ENCODE results near the gene CDKN3. TPM values are rescaled to one million over a fixed set of nuclear protein-coding genes. Genes with fewer than 3 reads are reported as not detected.

Gene CDKN3
- total RNA-seq, 2 experiments from 2014 or later: 116 to 123 TPM

- ATAC-seq (no peak), DNase-seq (no peak)
- no peaks in the 10 kb centered on the region for H3K4me1 Mint-ChIP-seq (ENCODE audit: low read depth)
- peaks cover 11% of the 10 kb centered on the region for H3K27me3 Mint-ChIP-seq (ENCODE audit: low read depth)
- H3K9me3 Mint-ChIP-seq (ENCODE audit: insufficient read depth): peaks cover 12% of the 10 kb centered on the region
- ChIA-PET CTCF (interaction anchor here (1.3 kb wide), 1 partner anchor 24 kb away, joined by 3 read pairs; no protein-coding TSS in a partner anchor), POLR2A (interaction anchor here (0.6 kb wide), 1 partner anchor 31 kb away, joined by 3 read pairs; no protein-coding TSS in a partner anchor)
- no peak overlapping the region for H3K4me3 Mint-ChIP-seq
- no peak overlapping the region for H3K27ac Mint-ChIP-seq
- peaks cover 6% of the 10 kb centered on the region for H3K36me3 Mint-ChIP-seq (ENCODE audit: low read depth)
Measured at GRCh38 chr14:54465654-54466053, 68.8 kb downstream of the CDKN3 start.

DNA sequence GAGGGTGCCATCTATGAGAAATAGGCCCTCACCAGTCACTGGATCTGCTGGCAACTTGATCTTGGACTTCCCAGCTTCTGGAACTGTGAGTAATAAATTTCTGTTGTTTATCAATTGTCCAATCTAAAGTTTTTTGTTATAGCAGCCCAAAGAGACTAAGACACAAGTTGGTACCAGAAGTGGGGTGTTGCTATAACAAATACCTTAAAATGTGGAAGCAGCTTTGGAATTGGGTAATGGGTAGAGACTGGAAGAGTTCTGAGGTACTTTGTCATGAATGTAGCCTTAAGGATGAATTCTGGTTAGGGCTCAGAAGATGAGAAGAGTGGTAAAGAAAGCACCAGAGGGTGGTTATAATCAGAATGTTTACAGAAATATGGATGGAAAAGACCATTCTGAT is 70.5 kb downstream of the CDKN3 start:
- CTCF ChIA-PET: interaction anchor here (0.9 kb wide), 1 partner anchor 25 kb away, joined by 3 read pairs; no protein-coding TSS in a partner anchor
- Mint-ChIP-seq H3K27me3 (ENCODE audit: low read depth) (peaks cover 11% of the 10 kb centered on the region), H3K4me1 (ENCODE audit: low read depth) (no peaks in the 10 kb centered on the region), H3K4me3 (no peak overlapping the region), H3K9me3 (ENCODE audit: insufficient read depth) (peaks cover 12% of the 10 kb centered on the region), H3K27ac (no peak overlapping the region), H3K36me3 (ENCODE audit: low read depth) (peaks cover 6% of the 10 kb centered on the region)
- ATAC-seq (no peak), DNase-seq (no peak)
- POLR2A ChIA-PET: no interaction called here

Other genes starting within 250 kb of the CDKN3 start
- 10 to 100 TPM; 60.5 to 65.1 TPM for gene CNIH1, start 44.4 kb downstream of the CDKN3 start, total RNA-seq
- 10 to 100 TPM; 28.1 to 34.1 TPM for gene GMFB, start 92.0 kb downstream of the CDKN3 start, total RNA-seq
- 10 to 100 TPM; 13.6 to 13.7 TPM for gene CGRRF1, start 112.9 kb downstream of the CDKN3 start, total RNA-seq
- gene SAMD4A, start 170.1 kb downstream of the CDKN3 start, total RNA-seq: 1 to 10 TPM; 3.6 to 3.9 TPM